Endothelial cell of umbilical vein (primary cell): ENCODE results near the gene CIRBP. TPM values are rescaled to one million over a fixed set of nuclear protein-coding genes. Genes with fewer than 3 reads are reported as not detected.

ENCODE experiments used
- BruUV-seq: library from RNA; stranded (reverse); fragments of 400-500 nt; replicated peaks from 2 replicates; lab custom pipeline; 2021; lab: Mats Ljungman, UMichigan
- CTCF ChIA-PET: fragments of 300-600, 350-600 bp; sonication (Branson Sonifier 250); formaldehyde crosslinking; loops from one replicate; lab custom pipeline; 2021; ENCODE audit warnings: antibody characterized with exemption, inconsistent platforms; lab: Charles Lee
- POLR2A ChIA-PET: fragments of 300-600, 350-600 bp; sonication (Branson Sonifier 250); formaldehyde crosslinking; loops from one replicate; lab custom pipeline; 2021; ENCODE audit warnings: antibody characterized with exemption, inconsistent platforms; lab: Charles Lee
- DNase-seq: peaks from one replicate; pipeline ENCODE4 v3.0.0-alpha.2; 2011; ENCODE audit warnings: low read depth, low spot score
- FAIRE-seq: peaks from 2 replicates; lab custom pipeline; 2011; peaks lifted over from hg19 to GRCh38; lab: Jason Lieb, UNC
- H2AFZ ChIP-seq: 2 replicates; pipeline ENCODE4 v1.6.0; 2012; ENCODE audit warnings: low read depth, low read length, control low read depth, inconsistent platforms
- H3K27ac ChIP-seq: 2 replicates; pipeline ENCODE4 v1.5.1; 2011; ENCODE audit warnings: low read depth, mild to moderate bottlenecking, control low read depth, low read length, moderate library complexity; ENCODE audit not compliant: insufficient read depth
- H3K27me3 ChIP-seq, 2 experiments: 2 replicates each; pipeline versions ENCODE4 v1.6.0 to v1.6.1; 2011; ENCODE audit warnings: low read length in 2 of 2, mixed read lengths in 1 of 2; ENCODE audit not compliant: control insufficient read depth in 2 of 2, insufficient read depth in 2 of 2
- H3K36me3 ChIP-seq, 2 experiments: 2 replicates in 1 of 2; 3 replicates in 1 of 2; pipeline ENCODE4 v1.5.1; 2011; ENCODE audit warnings: low read length in 2 of 2, mild to moderate bottlenecking in 1 of 2, moderate library complexity in 1 of 2; ENCODE audit not compliant: control insufficient read depth in 2 of 2, insufficient read depth in 2 of 2; ENCODE audit errors: extremely low read depth in 1 of 2
- H3K4me1 ChIP-seq: 3 replicates; pipeline ENCODE4 v1.5.1; 2011; ENCODE audit warnings: mild to moderate bottlenecking, low read length; ENCODE audit not compliant: control insufficient read depth, insufficient read depth; ENCODE audit errors: extremely low read depth
- H3K4me2 ChIP-seq: 2 replicates; pipeline ENCODE4 v1.6.1; 2011; ENCODE audit warnings: low read length, control low read depth, mixed read lengths; ENCODE audit not compliant: insufficient read depth
- H3K4me3 ChIP-seq, 3 experiments: fragments of 200-600 bp in 1 of 3; sonication (generic), shearing (Covaris generic) in 1 of 3; replicated peaks in 1 of 3; 2 replicates each; pipeline ENCODE4 v1.5.1; 2011 to 2016; ENCODE audit warnings: control low read depth in 3 of 3, low read length in 3 of 3, mild to moderate bottlenecking in 2 of 3, inconsistent platforms in 1 of 3, low read depth in 1 of 3, moderate library complexity in 1 of 3; ENCODE audit not compliant: insufficient read depth in 1 of 3
- H3K79me2 ChIP-seq: 2 replicates; pipeline ENCODE4 v1.6.0; 2012; ENCODE audit warnings: low read length, inconsistent platforms; ENCODE audit not compliant: control insufficient read depth, insufficient read depth
- H3K9ac ChIP-seq: replicated peaks from 2 replicates; pipeline ENCODE3; 2011; ENCODE audit warnings: low read length, control low read depth; ENCODE audit not compliant: insufficient read depth; ENCODE audit errors: extremely low read depth
- H3K9me1 ChIP-seq: replicated peaks from 3 replicates; pipeline ENCODE4 v1.6.0; 2011; ENCODE audit warnings: mild to moderate bottlenecking, low read length; ENCODE audit not compliant: control insufficient read depth, insufficient read depth; ENCODE audit errors: extremely low read depth
- H3K9me3 ChIP-seq: replicated peaks from 2 replicates; pipeline ENCODE4 v1.5.1; 2012; ENCODE audit warnings: low read length, inconsistent platforms; ENCODE audit not compliant: control insufficient read depth, insufficient read depth
- H4K20me1 ChIP-seq: replicated peaks from 2 replicates; pipeline ENCODE3; 2011; ENCODE audit warnings: mild to moderate bottlenecking, low read length; ENCODE audit not compliant: control insufficient read depth, insufficient read depth; ENCODE audit errors: extremely low read depth
- CTCF ChIP-seq, 2 donors: IDR thresholded peaks; 1 replicate in 1 of 2; 2 replicates in 1 of 2; pipeline ENCODE4 v1.5.1; 2011; ENCODE audit warnings: low read length in 2 of 2, mild to moderate bottlenecking in 2 of 2, moderate library complexity in 2 of 2, control low read depth in 1 of 2, inconsistent platforms in 1 of 2, low read depth in 1 of 2; ENCODE audit not compliant: insufficient read depth in 1 of 2; ENCODE audit errors: extremely low read depth in 1 of 2
- EZH2 ChIP-seq: IDR thresholded peaks from 2 replicates; pipeline ENCODE4 v1.6.1; 2012; ENCODE audit warnings: borderline replicate concordance, low read depth, mild to moderate bottlenecking, moderate library complexity, low read length, inconsistent platforms; ENCODE audit not compliant: severe bottlenecking
- FOS ChIP-seq: IDR thresholded peaks from 2 replicates; pipeline ENCODE4 v1.6.1; 2011; ENCODE audit warnings: mild to moderate bottlenecking, low read length, moderate library complexity, borderline replicate concordance; ENCODE audit not compliant: insufficient read depth
- GATA2 ChIP-seq: IDR thresholded peaks from 2 replicates; pipeline ENCODE4 v1.7.0; 2011; ENCODE audit warnings: low read depth, mild to moderate bottlenecking, moderate library complexity, mixed read lengths, low read length; ENCODE audit not compliant: insufficient read length, insufficient read depth
- JUN ChIP-seq: IDR thresholded peaks from 2 replicates; pipeline ENCODE4 v1.6.1; 2011; ENCODE audit warnings: borderline replicate concordance, low read depth; ENCODE audit not compliant: insufficient read length, insufficient read depth
- MAX ChIP-seq: IDR thresholded peaks from 2 replicates; pipeline ENCODE4 v1.6.1; 2011; ENCODE audit not compliant: insufficient read depth, insufficient read length
- MYC ChIP-seq: IDR thresholded peaks from one replicate; pipeline ENCODE4 v1.6.1; 2011; ENCODE audit warnings: mild to moderate bottlenecking, low read depth, low read length
- POLR2A ChIP-seq: IDR thresholded peaks from 2 replicates; pipeline ENCODE4 v1.6.1; 2012; ENCODE audit warnings: low read depth, mild to moderate bottlenecking, control low read depth, low read length
- POLR2AphosphoS5 ChIP-seq: IDR thresholded peaks from 2 replicates; pipeline ENCODE4 v1.6.1; 2012; ENCODE audit warnings: low read depth, mild to moderate bottlenecking, control low read depth, low read length, moderate library complexity; ENCODE audit not compliant: insufficient read depth
- dilution Hi-C: fragments of 300-500 bp; cut with MboI; formaldehyde crosslinking; loops from one replicate; pipeline ENCODE4 v1.15.0; 2019; ENCODE audit warnings: low sequenced_read_pairs; ENCODE audit not compliant: extremely low pct_ligation_motif_present
- intact Hi-C: fragments of 100-400 bp; cut with micrococcal nuclease; formaldehyde crosslinking; loops from one replicate; pipeline ENCODE4 v1.10.0; 2022
- polyA plus RNA-seq, 4 experiments: library from polyadenylated mRNA; depleted of rRNA in 3 of 4; stranded (reverse) in 3 of 4; unstranded in 1 of 4; fragments of >200 nt; gene quantifications; 2 replicates each; pipeline versions ENCODE4 v1.2.1 to v1.2.3, GENCODE V29; 2011 to 2012; ENCODE audit warnings: missing spikeins in 1 of 4
- total RNA-seq: library from RNA; stranded (reverse); gene quantifications from 2 replicates; pipeline ENCODE4 v1.2.3, GENCODE V29; 2021

Gene CIRBP
- total and polyA plus RNA-seq, 2 donors (not counting 3 experiments of a cell fraction or from before 2014, with no cell fraction given) = 225 to 439 TPM

- Histone ChIP-seq H3K36me3 (peaks cover 0 to 16% of the 10 kb centered on the region in 2 experiments), H3K79me2 (peaks cover 11% of the 10 kb centered on the region), H3K9me3 (no peaks in the 10 kb centered on the region), H3K27me3 (no peaks in the 10 kb centered on the region), H3K4me1 (peaks cover 9% of the 10 kb centered on the region), H3K4me2 (peak overlapping the region; percentile 21), H2AFZ (no peak overlapping the region), H3K9me1 (no peaks in the 10 kb centered on the region), H3K4me3 (peak overlapping the region in 1 of 3 experiments; percentile 77), H3K9ac (no peak overlapping the region), H4K20me1 (no peaks in the 10 kb centered on the region), H3K27ac (no peak overlapping the region)
- dilution Hi-C loops (no loop called here), intact Hi-C loops (no loop called here)
- no TSS peak for BruUV-seq
- no peak for FAIRE-seq
- DNase-seq = no peak
- CTCF ChIA-PET = interaction anchor here (0.8 to 1.4 kb wide), 4 partner anchors 16 to 125 kb away, joined by 3 to 5 read pairs (median 4); no protein-coding TSS in a partner anchor
- TF ChIP-seq JUN (no peak), GATA2 (no peak), POLR2A (no peak), EZH2 (no peak), MAX (no peak), FOS (no peak), CTCF (IDR thresholded peaks at IDR 0.05; ENCODE audit: extremely low read depth in 1 of 2, insufficient read depth in 1 of 2, low read depth in 1 of 2, low read length in 2 of 2) (no peak), MYC (no peak), POLR2AphosphoS5 (no peak)
- POLR2A ChIA-PET = interaction anchor here (1.0 kb wide), 1 partner anchor 30 kb away, joined by 3 read pairs; the partner anchor contains the start of gene CIRBP
Observed at GRCh38 chr19:1238369-1239303, 30.5 kb upstream of the CIRBP start.
